Activated CD4-positive, CD25-positive, alpha-beta regulatory T cell (primary cell): ENCODE measurements around the gene VSIG1.

Experiments
- DNase-seq, 4 experiments: peaks; one replicate each; lab custom pipeline; 2025; lab: John Stamatoyannopoulos, UW

The VSIG1 gene

GRCh38 chrX:108064613-108065012 is 19.7 kb downstream of the VSIG1 start:
- no peak for DNase-seq

GRCh38 chrX:108068121-108068520 is 23.3 kb downstream of the VSIG1 start:
- DNase-seq = no peak

GRCh38 chrX:108070891-108071290 is 26.0 kb downstream of the VSIG1 start:
- DNase-seq = no peak

- no peak for DNase-seq
Observed at GRCh38 chrX:108071578-108071977, 26.7 kb downstream of the VSIG1 start.

- no peak for DNase-seq
Observed at GRCh38 chrX:108072746-108073145, 27.9 kb downstream of the VSIG1 start.

GRCh38 chrX:108081110-108081509 is 36.2 kb downstream of the VSIG1 start:
- no peak for DNase-seq

GRCh38 chrX:108087792-108088191 is 42.9 kb downstream of the VSIG1 start:
- no peak for DNase-seq

GRCh38 chrX:108088511-108088910 is 43.6 kb downstream of the VSIG1 start:
- DNase-seq = no peak

- DNase-seq = no peak
Observed at GRCh38 chrX:108090491-108091263, 45.8 kb downstream of the VSIG1 start.

GRCh38 chrX:108091264-108091877 is 46.5 kb downstream of the VSIG1 start, which contains the start of the genes ATG4A and PSMD10:
Gene ATG4A (plus strand): TSS chrX:108091778. CDS start chrX:108091827, 49 bp downstream.
Gene PSMD10 (minus strand): TSS chrX:108091542. CDS start chrX:108091520, 22 bp downstream.
- DNase-seq = peak; percentile 55 to 76 (median 72)

GRCh38 chrX:108091878-108092291 is 47.0 kb downstream of the VSIG1 start:
- peak; percentile 1 to 8 (median 6) for DNase-seq

GRCh38 chrX:108097380-108097779 is 52.5 kb downstream of the VSIG1 start:
- DNase-seq = no peak

GRCh38 chrX:108105473-108105872 is 60.6 kb downstream of the VSIG1 start:
- no peak for DNase-seq

GRCh38 chrX:108114541-108114940 is 69.7 kb downstream of the VSIG1 start:
- DNase-seq = no peak

GRCh38 chrX:108117988-108118387 is 73.1 kb downstream of the VSIG1 start:
- no peak for DNase-seq

- no peak for DNase-seq
Observed at GRCh38 chrX:108121291-108121690, 76.4 kb downstream of the VSIG1 start.

GRCh38 chrX:108122748-108123147 is 77.9 kb downstream of the VSIG1 start:
- no peak for DNase-seq

- DNase-seq = no peak
Observed at GRCh38 chrX:108123591-108124366, 78.9 kb downstream of the VSIG1 start.

GRCh38 chrX:108126661-108127060 is 81.8 kb downstream of the VSIG1 start:
- DNase-seq = no peak

- no peak for DNase-seq
Observed at GRCh38 chrX:108127152-108127551, 82.3 kb downstream of the VSIG1 start.
